ENCODE results near the gene OSBPL3. TPM values are rescaled to one million over a fixed set of nuclear protein-coding genes. Genes with fewer than 3 reads are reported as not detected.

The OSBPL3 gene
- total and polyA plus RNA-seq, 2 donors from 2014 or later = 8.6 to 40.5 TPM

DNA sequence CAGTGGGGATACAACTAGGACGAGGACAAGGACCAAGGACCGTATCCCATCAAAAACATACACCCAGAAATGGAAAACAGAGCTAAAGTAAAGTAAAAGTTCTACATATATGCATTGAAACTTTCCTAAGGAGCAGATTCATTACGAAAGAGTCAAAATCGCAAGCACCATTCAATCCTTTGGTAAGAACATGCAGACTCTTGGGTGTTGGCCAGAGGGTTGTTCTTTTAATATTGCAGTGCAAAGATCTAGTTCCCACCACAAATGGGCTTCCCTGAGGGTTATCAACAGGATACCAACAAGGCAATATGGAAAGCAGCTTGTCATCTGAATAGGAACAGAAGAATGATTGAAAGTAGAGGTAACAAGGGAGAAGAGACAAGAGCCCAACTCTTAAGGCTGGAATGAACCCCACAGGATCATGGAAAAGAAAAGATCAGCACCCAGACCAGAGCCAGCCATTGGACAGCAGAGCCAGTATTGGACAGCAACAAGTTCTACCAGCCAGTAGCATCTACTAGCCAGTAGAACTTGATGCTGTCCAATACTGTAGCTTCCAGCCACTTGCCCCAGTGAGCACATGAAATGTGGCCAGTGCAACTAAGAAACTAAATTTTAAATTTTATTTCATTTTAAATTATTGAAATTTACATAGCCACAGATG lies 66.0 kb downstream of the OSBPL3 start:
- Histone ChIP-seq H3K27me3 (ENCODE audit: control insufficient read depth, insufficient read depth, low read length) (no peaks in the 10 kb centered on the region), H3K27ac (ENCODE audit: low read depth in 2 of 2, low read length in 2 of 2) (no peak overlapping the region), H3K9me3 (ENCODE audit: control insufficient read depth in 2 of 3, insufficient read depth in 1 of 3, low read length in 3 of 3) (no peaks in the 10 kb centered on the region), H3K4me3 (ENCODE audit: low read length in 3 of 3) (no peak overlapping the region), H3K36me3 (ENCODE audit: control insufficient read depth in 2 of 3, insufficient read depth in 3 of 3, low read length in 3 of 3) (no peaks in the 10 kb centered on the region), H3K9ac (ENCODE audit: low read length in 3 of 3) (no peak overlapping the region), H3K4me1 (ENCODE audit: control insufficient read depth in 2 of 3, insufficient read depth in 2 of 3, low read depth in 1 of 3, low read length in 3 of 3) (peaks cover 0 to 6% (median 5%) of the 10 kb centered on the region in 3 donors)
- FAIRE-seq = no peak
- TF ChIP-seq, protein P1, sequence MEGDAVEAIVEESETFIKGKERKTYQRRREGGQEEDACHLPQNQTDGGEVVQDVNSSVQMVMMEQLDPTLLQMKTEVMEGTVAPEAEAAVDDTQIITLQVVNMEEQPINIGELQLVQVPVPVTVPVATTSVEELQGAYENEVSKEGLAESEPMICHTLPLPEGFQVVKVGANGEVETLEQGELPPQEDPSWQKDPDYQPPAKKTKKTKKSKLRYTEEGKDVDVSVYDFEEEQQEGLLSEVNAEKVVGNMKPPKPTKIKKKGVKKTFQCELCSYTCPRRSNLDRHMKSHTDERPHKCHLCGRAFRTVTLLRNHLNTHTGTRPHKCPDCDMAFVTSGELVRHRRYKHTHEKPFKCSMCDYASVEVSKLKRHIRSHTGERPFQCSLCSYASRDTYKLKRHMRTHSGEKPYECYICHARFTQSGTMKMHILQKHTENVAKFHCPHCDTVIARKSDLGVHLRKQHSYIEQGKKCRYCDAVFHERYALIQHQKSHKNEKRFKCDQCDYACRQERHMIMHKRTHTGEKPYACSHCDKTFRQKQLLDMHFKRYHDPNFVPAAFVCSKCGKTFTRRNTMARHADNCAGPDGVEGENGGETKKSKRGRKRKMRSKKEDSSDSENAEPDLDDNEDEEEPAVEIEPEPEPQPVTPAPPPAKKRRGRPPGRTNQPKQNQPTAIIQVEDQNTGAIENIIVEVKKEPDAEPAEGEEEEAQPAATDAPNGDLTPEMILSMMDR (IDR thresholded peaks at IDR 0.05; ENCODE audit: borderline replicate concordance, extremely low read depth, insufficient read depth) = no peak
- DNase-seq = no peak
- intact Hi-C loops (cut with DNase I) = no loop called here

DNA sequence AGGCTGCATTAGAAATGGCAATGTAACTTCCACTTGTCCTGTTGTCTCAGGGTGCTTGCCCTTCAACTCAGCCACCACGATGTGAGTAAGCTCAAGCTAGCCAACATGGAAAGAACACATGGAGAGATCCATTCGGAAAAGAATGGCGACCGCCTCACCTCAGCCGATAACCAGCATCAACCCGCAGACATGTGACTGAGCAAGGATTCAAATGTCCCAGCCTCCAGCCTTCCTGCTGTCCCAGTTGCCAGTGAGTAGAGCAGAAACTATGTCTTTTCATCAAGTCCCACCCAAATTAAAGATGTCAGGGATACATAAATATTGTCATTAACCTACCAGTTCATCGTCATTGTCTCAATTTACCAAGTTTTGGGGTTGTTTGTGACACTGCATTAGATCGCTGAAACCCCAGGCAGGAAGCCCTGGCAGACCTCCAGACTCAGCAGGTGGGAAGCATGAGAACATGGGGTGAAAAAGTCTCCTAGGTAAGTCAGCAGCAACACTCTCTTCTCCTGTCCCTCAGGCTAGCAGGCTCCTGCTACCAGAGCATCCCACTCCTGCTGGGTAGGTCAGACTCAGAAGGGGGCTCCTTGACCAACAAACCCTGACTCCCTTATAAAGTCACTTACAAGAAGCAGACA lies 67.0 kb downstream of the OSBPL3 start:
- DNase-seq = no peak

GRCh38 chr7:24912424-24912823 lies 67.6 kb downstream of the OSBPL3 start:
- Histone ChIP-seq H3K36me3 (ENCODE audit: control insufficient read depth in 2 of 3, insufficient read depth in 3 of 3, low read length in 3 of 3) (no peaks in the 10 kb centered on the region), H3K4me3 (ENCODE audit: low read length in 3 of 3) (no peak overlapping the region), H3K27me3 (ENCODE audit: control insufficient read depth, insufficient read depth, low read length) (no peaks in the 10 kb centered on the region), H3K9me3 (ENCODE audit: control insufficient read depth in 2 of 3, insufficient read depth in 1 of 3, low read length in 3 of 3) (no peaks in the 10 kb centered on the region), H3K27ac (ENCODE audit: low read depth in 2 of 2, low read length in 2 of 2) (no peak overlapping the region), H3K4me1 (ENCODE audit: control insufficient read depth in 2 of 3, insufficient read depth in 2 of 3, low read depth in 1 of 3, low read length in 3 of 3) (peaks cover 0 to 11% (median 2%) of the 10 kb centered on the region in 3 donors), H3K9ac (ENCODE audit: low read length in 3 of 3) (no peak overlapping the region)
- TF ChIP-seq, protein P1 (IDR thresholded peaks at IDR 0.05; ENCODE audit: borderline replicate concordance, extremely low read depth, insufficient read depth) = no peak
- intact Hi-C loops (cut with DNase I) = no loop called here
- FAIRE-seq (no peak), DNase-seq (no peak)

More for the DNA sequence above, 67.0 kb downstream of the OSBPL3 start:
- H3K27ac ChIP-seq (ENCODE audit: low read depth in 2 of 2, low read length in 2 of 2) = no peak overlapping the region
- H3K27me3 ChIP-seq (ENCODE audit: control insufficient read depth, insufficient read depth, low read length) = no peaks in the 10 kb centered on the region
- H3K4me3 ChIP-seq (ENCODE audit: low read length in 3 of 3) = no peak overlapping the region
- H3K4me1 ChIP-seq (ENCODE audit: control insufficient read depth in 2 of 3, insufficient read depth in 2 of 3, low read depth in 1 of 3, low read length in 3 of 3) = peaks cover 0 to 7% (median 5%) of the 10 kb centered on the region in 3 donors
- H3K36me3 ChIP-seq (ENCODE audit: control insufficient read depth in 2 of 3, insufficient read depth in 3 of 3, low read length in 3 of 3) = no peaks in the 10 kb centered on the region
- no peak for FAIRE-seq
- H3K9ac ChIP-seq (ENCODE audit: low read length in 3 of 3) = no peak overlapping the region
- H3K9me3 ChIP-seq (ENCODE audit: control insufficient read depth in 2 of 3, insufficient read depth in 1 of 3, low read length in 3 of 3) = no peaks in the 10 kb centered on the region
- intact Hi-C loops (cut with DNase I) = no loop called here
- TF ChIP-seq, protein P1 (IDR thresholded peaks at IDR 0.05; ENCODE audit: borderline replicate concordance, extremely low read depth, insufficient read depth) = no peak

All from kidney (tissue), 14 donors.